Liver (tissue), 9 donors: ENCODE results near the gene BTBD9. TPM values are rescaled to one million over a fixed set of nuclear protein-coding genes. Genes with fewer than 3 reads are reported as not detected.

ENCODE experiments used
- DNase-seq: peaks from one replicate; pipeline ENCODE4 v3.0.0-alpha.2; 2017; ENCODE audit warnings: low spot score
- H3K27ac ChIP-seq, 2 donors: one replicate each; pipeline ENCODE4 v1.7.0; 2013; ENCODE audit warnings: inconsistent platforms in 2 of 2, low read length in 2 of 2, control low read depth in 1 of 2, low read depth in 1 of 2, mild to moderate bottlenecking in 1 of 2
- H3K27me3 ChIP-seq, 4 donors: one replicate each; pipeline versions ENCODE4 v1.6.1 to v1.7.0; 2013; ENCODE audit warnings: low read length in 3 of 4, inconsistent platforms in 1 of 4, mild to moderate bottlenecking in 1 of 4, moderate library complexity in 1 of 4; ENCODE audit not compliant: control insufficient read depth in 4 of 4, insufficient read depth in 4 of 4
- H3K36me3 ChIP-seq, 4 donors: one replicate each; pipeline versions ENCODE4 v1.6.1 to v1.7.0; 2013; ENCODE audit warnings: low read length in 3 of 4, mild to moderate bottlenecking in 3 of 4, low read depth in 1 of 4, moderate library complexity in 1 of 4; ENCODE audit not compliant: control insufficient read depth in 4 of 4, insufficient read depth in 3 of 4
- H3K4me1 ChIP-seq, 4 donors: one replicate each; pipeline versions ENCODE4 v1.6.1 to v1.7.0; 2013; ENCODE audit warnings: low read length in 3 of 4, mild to moderate bottlenecking in 3 of 4, moderate library complexity in 1 of 4; ENCODE audit not compliant: control insufficient read depth in 4 of 4, insufficient read depth in 4 of 4
- H3K4me3 ChIP-seq, 3 donors: one replicate each; pipeline versions ENCODE4 v1.6.1 to v1.7.0; 2013; ENCODE audit warnings: low read length in 3 of 3, control low read depth in 1 of 3, low read depth in 1 of 3, mild to moderate bottlenecking in 1 of 3
- H3K9ac ChIP-seq, 2 donors: one replicate each; pipeline ENCODE4 v1.7.0; 2013; ENCODE audit warnings: low read length in 2 of 2, mild to moderate bottlenecking in 2 of 2, moderate library complexity in 2 of 2, control low read depth in 1 of 2, low read depth in 1 of 2
- H3K9me3 ChIP-seq, 4 donors: one replicate each; pipeline versions ENCODE4 v1.6.1 to v1.7.0; 2013; ENCODE audit warnings: low read length in 3 of 4; ENCODE audit not compliant: control insufficient read depth in 4 of 4
- ATF3 ChIP-seq: IDR thresholded peaks from 2 replicates; pipeline ENCODE4 v1.6.1; 2016; ENCODE audit warnings: antibody characterized with exemption
- CTCF ChIP-seq: fragments of 150-350 bp; IDR thresholded peaks from 2 replicates; pipeline ENCODE4 v1.5.1; 2017; ENCODE audit warnings: improper control_type of control experiment, low read depth, low read length; ENCODE audit not compliant: missing input control
- EGR1 ChIP-seq, 2 donors: IDR thresholded peaks; 2 replicates each; pipeline ENCODE4 v1.6.1; 2016 to 2018; ENCODE audit warnings: antibody characterized with exemption in 2 of 2, low read depth in 2 of 2
- FOXA1 ChIP-seq: IDR thresholded peaks from 2 replicates; pipeline ENCODE4 v1.6.1; 2016; ENCODE audit warnings: antibody characterized with exemption
- FOXA2 ChIP-seq: IDR thresholded peaks from 2 replicates; pipeline ENCODE4 v1.6.1; 2016; ENCODE audit warnings: antibody characterized with exemption
- GABPA ChIP-seq, 2 donors: IDR thresholded peaks in 1 of 2; conservative IDR thresholded peaks in 1 of 2; 2 replicates each; pipeline ENCODE4 v1.6.1; 2016; ENCODE audit warnings: antibody characterized with exemption in 2 of 2, mild to moderate bottlenecking in 1 of 2, moderate library complexity in 1 of 2
- HNF4A ChIP-seq, 2 donors: conservative IDR thresholded peaks; 2 replicates each; pipeline ENCODE4 v1.6.1; 2016; ENCODE audit warnings: antibody characterized with exemption in 2 of 2, mild to moderate bottlenecking in 2 of 2
- HNF4G ChIP-seq: IDR thresholded peaks from 2 replicates; pipeline ENCODE4 v1.6.1; 2016; ENCODE audit warnings: antibody characterized with exemption
- JUND ChIP-seq, 2 donors: IDR thresholded peaks; 2 replicates each; pipeline ENCODE4 v1.6.1; 2016; ENCODE audit warnings: antibody characterized with exemption in 2 of 2
- MAX ChIP-seq: IDR thresholded peaks from 2 replicates; pipeline ENCODE4 v1.6.1; 2016; ENCODE audit warnings: antibody characterized with exemption
- NR2F2 ChIP-seq: IDR thresholded peaks from 2 replicates; pipeline ENCODE4 v1.6.1; 2016; ENCODE audit warnings: antibody characterized with exemption
- RAD21 ChIP-seq, 2 donors: IDR thresholded peaks; 2 replicates each; pipeline ENCODE4 v1.6.1; 2016; ENCODE audit warnings: antibody characterized with exemption in 2 of 2, mild to moderate bottlenecking in 2 of 2
- REST ChIP-seq: IDR thresholded peaks from 2 replicates; pipeline ENCODE4 v1.6.1; 2016; ENCODE audit warnings: antibody characterized with exemption, mild to moderate bottlenecking
- RXRA ChIP-seq, 2 donors: IDR thresholded peaks; 2 replicates each; pipeline ENCODE4 v1.6.1; 2017 to 2018; ENCODE audit warnings: antibody characterized with exemption in 2 of 2, mild to moderate bottlenecking in 1 of 2
- SP1 ChIP-seq: IDR thresholded peaks from 2 replicates; pipeline ENCODE4 v1.6.1; 2018; ENCODE audit warnings: antibody characterized with exemption, mild to moderate bottlenecking
- TAF1 ChIP-seq: conservative IDR thresholded peaks from 2 replicates; pipeline ENCODE4 v1.6.1; 2016; ENCODE audit warnings: antibody characterized with exemption, mild to moderate bottlenecking
- YY1 ChIP-seq: IDR thresholded peaks from 2 replicates; pipeline ENCODE4 v1.6.1; 2016; ENCODE audit warnings: antibody characterized with exemption, mild to moderate bottlenecking
- ZBTB33 ChIP-seq: IDR thresholded peaks from 2 replicates; pipeline ENCODE4 v1.6.1; 2016; ENCODE audit warnings: antibody characterized with exemption
- WGBS: extraction: QIAGEN DNeasy Blood & Tissue Kit; methylation state at CpG from one replicate; pipeline ENCODE4 v1.1.7; 2013; 5-methylcytosine and 5-hydroxymethylcytosine counted together
- polyA plus RNA-seq, 2 donors: library from polyadenylated mRNA; stranded (reverse) in 1 of 2; unstranded in 1 of 2; fragments of 200-250 nt in 1 of 2; fragments of >200 nt in 1 of 2; fragmentation: Nextera tagmentation in 1 of 2; extraction: Ambion mirVana in 1 of 2; gene quantifications; one replicate each; pipeline versions ENCODE4 v1.2.1 to v1.2.3, GENCODE V29; 2013 to 2015
- total RNA-seq, 2 donors: library from RNA; depleted of rRNA; stranded (reverse); fragments of >200 nt; gene quantifications; one replicate each; pipeline ENCODE4 v1.2.3, GENCODE V29; 2014
- donor health status: healthy.
- donor health status: healthy.
- donor health status: healthy.
- donor health status: healthy.
- donor health status: healthy.

BTBD9 gene
- total and polyA plus RNA-seq, 4 donors: 2.0 to 12.4 (median 5.7) TPM

- DNase-seq: no peak
- no peaks in the 10 kb centered on the region for H3K36me3 ChIP-seq
- 96% methylated on average over 1 of the region's 1 CpG for WGBS
- H3K4me1 ChIP-seq: no peaks in the 10 kb centered on the region
- H3K27ac ChIP-seq: no peak overlapping the region
- no peaks in the 10 kb centered on the region for H3K9me3 ChIP-seq
- H3K9ac ChIP-seq: no peak overlapping the region
- no peaks in the 10 kb centered on the region for H3K27me3 ChIP-seq
- H3K4me3 ChIP-seq: no peak overlapping the region
- TF ChIP-seq YY1: no peak
- no peak for TF ChIP-seq MAX
- no peak for TF ChIP-seq ATF3
- TF ChIP-seq ZBTB33: no peak
- no peak for TF ChIP-seq NR2F2
- no peak for TF ChIP-seq JUND (IDR thresholded peaks at IDR 0.05)
- TF ChIP-seq RAD21 (IDR thresholded peaks at IDR 0.05): no peak
- no peak for TF ChIP-seq RXRA (IDR thresholded peaks at IDR 0.05)
- TF ChIP-seq SP1: no peak
- no peak for TF ChIP-seq EGR1 (IDR thresholded peaks at IDR 0.05; ENCODE audit: low read depth in 2 of 2)
- TF ChIP-seq REST: no peak
- TF ChIP-seq HNF4G: no peak
- TF ChIP-seq FOXA2: no peak
- no peak for TF ChIP-seq FOXA1
These were observed 141.6 kb downstream of the BTBD9 start for GRCh38 chr6:38498085-38498484.

GRCh38 chr6:38497546-38497945 lies 142.2 kb downstream of the BTBD9 start:
- Histone ChIP-seq H3K4me1 (no peaks in the 10 kb centered on the region), H3K4me3 (no peak overlapping the region), H3K9me3 (no peaks in the 10 kb centered on the region), H3K27ac (no peak overlapping the region), H3K9ac (no peak overlapping the region), H3K27me3 (no peaks in the 10 kb centered on the region), H3K36me3 (no peaks in the 10 kb centered on the region)
- TF ChIP-seq GABPA (IDR thresholded peaks at IDR 0.05 in 1 of 2, conservative IDR thresholded peaks at IDR 0.05 in 1 of 2) (no peak), FOXA1 (no peak), ZBTB33 (no peak), TAF1 (no peak), NR2F2 (no peak), ATF3 (no peak), EGR1 (IDR thresholded peaks at IDR 0.05; ENCODE audit: low read depth in 2 of 2) (no peak), YY1 (no peak), CTCF (no peak), HNF4A (conservative IDR thresholded peaks at IDR 0.05) (no peak), SP1 (no peak), FOXA2 (no peak), JUND (IDR thresholded peaks at IDR 0.05) (no peak), REST (no peak), RXRA (IDR thresholded peaks at IDR 0.05) (no peak)
- WGBS: 92% methylated on average over 2 of the region's 2 CpGs
- DNase-seq: no peak
